Measurements from ENCODE around the gene PRR7.

GRCh38 chr5:177483994-177484901, 37.6 kb downstream of the PRR7 start:
- TF ChIP-seq NR2C2 (CRISPR knock-in tag; IDR thresholded peaks at IDR 0.05; ENCODE audit: borderline replicate concordance) (no peak), NR2F1 (CRISPR knock-in tag; IDR thresholded peaks at IDR 0.05) (no peak), CREB1 (IDR thresholded peaks at IDR 0.05) (no peak), CREB1 (CRISPR knock-in tag; IDR thresholded peaks at IDR 0.05) (no peak), FOXK1 (CRISPR knock-in tag; IDR thresholded peaks at IDR 0.05; ENCODE audit: borderline replicate concordance, low read depth) (no peak), NR2F6 (IDR thresholded peaks at IDR 0.05) (no peak), NR2F6 (CRISPR knock-in tag; IDR thresholded peaks at IDR 0.05) (no peak), ZNF773 (CRISPR knock-in tag; IDR thresholded peaks at IDR 0.05; ENCODE audit: borderline replicate concordance) (no peak), ZNF776 (CRISPR knock-in tag; IDR thresholded peaks at IDR 0.05) (no peak), ZBTB7A (CRISPR knock-in tag; IDR thresholded peaks at IDR 0.05) (no peak), HMGXB4 (CRISPR knock-in tag; IDR thresholded peaks at IDR 0.05; ENCODE audit: borderline replicate concordance in 1 of 2, low read depth in 1 of 2) (no peak)
- TF ChIP-seq, protein P1, sequence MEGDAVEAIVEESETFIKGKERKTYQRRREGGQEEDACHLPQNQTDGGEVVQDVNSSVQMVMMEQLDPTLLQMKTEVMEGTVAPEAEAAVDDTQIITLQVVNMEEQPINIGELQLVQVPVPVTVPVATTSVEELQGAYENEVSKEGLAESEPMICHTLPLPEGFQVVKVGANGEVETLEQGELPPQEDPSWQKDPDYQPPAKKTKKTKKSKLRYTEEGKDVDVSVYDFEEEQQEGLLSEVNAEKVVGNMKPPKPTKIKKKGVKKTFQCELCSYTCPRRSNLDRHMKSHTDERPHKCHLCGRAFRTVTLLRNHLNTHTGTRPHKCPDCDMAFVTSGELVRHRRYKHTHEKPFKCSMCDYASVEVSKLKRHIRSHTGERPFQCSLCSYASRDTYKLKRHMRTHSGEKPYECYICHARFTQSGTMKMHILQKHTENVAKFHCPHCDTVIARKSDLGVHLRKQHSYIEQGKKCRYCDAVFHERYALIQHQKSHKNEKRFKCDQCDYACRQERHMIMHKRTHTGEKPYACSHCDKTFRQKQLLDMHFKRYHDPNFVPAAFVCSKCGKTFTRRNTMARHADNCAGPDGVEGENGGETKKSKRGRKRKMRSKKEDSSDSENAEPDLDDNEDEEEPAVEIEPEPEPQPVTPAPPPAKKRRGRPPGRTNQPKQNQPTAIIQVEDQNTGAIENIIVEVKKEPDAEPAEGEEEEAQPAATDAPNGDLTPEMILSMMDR (CRISPR knock-in tag; IDR thresholded peaks at IDR 0.05): no peak
- TF ChIP-seq, protein P2, sequence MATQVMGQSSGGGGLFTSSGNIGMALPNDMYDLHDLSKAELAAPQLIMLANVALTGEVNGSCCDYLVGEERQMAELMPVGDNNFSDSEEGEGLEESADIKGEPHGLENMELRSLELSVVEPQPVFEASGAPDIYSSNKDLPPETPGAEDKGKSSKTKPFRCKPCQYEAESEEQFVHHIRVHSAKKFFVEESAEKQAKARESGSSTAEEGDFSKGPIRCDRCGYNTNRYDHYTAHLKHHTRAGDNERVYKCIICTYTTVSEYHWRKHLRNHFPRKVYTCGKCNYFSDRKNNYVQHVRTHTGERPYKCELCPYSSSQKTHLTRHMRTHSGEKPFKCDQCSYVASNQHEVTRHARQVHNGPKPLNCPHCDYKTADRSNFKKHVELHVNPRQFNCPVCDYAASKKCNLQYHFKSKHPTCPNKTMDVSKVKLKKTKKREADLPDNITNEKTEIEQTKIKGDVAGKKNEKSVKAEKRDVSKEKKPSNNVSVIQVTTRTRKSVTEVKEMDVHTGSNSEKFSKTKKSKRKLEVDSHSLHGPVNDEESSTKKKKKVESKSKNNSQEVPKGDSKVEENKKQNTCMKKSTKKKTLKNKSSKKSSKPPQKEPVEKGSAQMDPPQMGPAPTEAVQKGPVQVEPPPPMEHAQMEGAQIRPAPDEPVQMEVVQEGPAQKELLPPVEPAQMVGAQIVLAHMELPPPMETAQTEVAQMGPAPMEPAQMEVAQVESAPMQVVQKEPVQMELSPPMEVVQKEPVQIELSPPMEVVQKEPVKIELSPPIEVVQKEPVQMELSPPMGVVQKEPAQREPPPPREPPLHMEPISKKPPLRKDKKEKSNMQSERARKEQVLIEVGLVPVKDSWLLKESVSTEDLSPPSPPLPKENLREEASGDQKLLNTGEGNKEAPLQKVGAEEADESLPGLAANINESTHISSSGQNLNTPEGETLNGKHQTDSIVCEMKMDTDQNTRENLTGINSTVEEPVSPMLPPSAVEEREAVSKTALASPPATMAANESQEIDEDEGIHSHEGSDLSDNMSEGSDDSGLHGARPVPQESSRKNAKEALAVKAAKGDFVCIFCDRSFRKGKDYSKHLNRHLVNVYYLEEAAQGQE (IDR thresholded peaks at IDR 0.05; ENCODE audit: borderline replicate concordance in 1 of 2, low read depth in 1 of 2, low read length in 2 of 2): no peak

All from HepG2 (cell line).